ENCODE data around the gene RABEPK.

GRCh38 chr9:125255781-125256391 is 55.5 kb downstream of the RABEPK start:
- TF ChIP-seq CTCF (IDR thresholded peaks at IDR 0.05; ENCODE audit: low read depth, low read length, missing input control) (peak; percentile 23), GABPA (IDR thresholded peaks at IDR 0.05 in 1 of 2, conservative IDR thresholded peaks at IDR 0.05 in 1 of 2) (no peak), FOXA1 (IDR thresholded peaks at IDR 0.05) (no peak), ZBTB33 (IDR thresholded peaks at IDR 0.05) (no peak), TAF1 (conservative IDR thresholded peaks at IDR 0.05) (no peak), RAD21 (IDR thresholded peaks at IDR 0.05) (peak; percentile 55 to 62), JUND (IDR thresholded peaks at IDR 0.05) (no peak)
- TF ChIP-seq, protein P1, sequence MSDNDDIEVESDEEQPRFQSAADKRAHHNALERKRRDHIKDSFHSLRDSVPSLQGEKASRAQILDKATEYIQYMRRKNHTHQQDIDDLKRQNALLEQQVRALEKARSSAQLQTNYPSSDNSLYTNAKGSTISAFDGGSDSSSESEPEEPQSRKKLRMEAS (IDR thresholded peaks at IDR 0.05), result no peak
